Endothelial cell of umbilical vein (primary cell): ENCODE results near the gene FHOD3.

Experiments used
- CTCF ChIP-seq, 2 donors: IDR thresholded peaks; 1 replicate in 1 of 2; 2 replicates in 1 of 2; pipeline ENCODE4 v1.5.1; 2011; ENCODE audit warnings: low read length in 2 of 2, mild to moderate bottlenecking in 2 of 2, moderate library complexity in 2 of 2, control low read depth in 1 of 2, inconsistent platforms in 1 of 2, low read depth in 1 of 2; ENCODE audit not compliant: insufficient read depth in 1 of 2; ENCODE audit errors: extremely low read depth in 1 of 2
- EZH2 ChIP-seq: IDR thresholded peaks from 2 replicates; pipeline ENCODE4 v1.6.1; 2012; ENCODE audit warnings: borderline replicate concordance, low read depth, mild to moderate bottlenecking, moderate library complexity, low read length, inconsistent platforms; ENCODE audit not compliant: severe bottlenecking
- MAX ChIP-seq: IDR thresholded peaks from 2 replicates; pipeline ENCODE4 v1.6.1; 2011; ENCODE audit not compliant: insufficient read depth, insufficient read length
- MYC ChIP-seq: IDR thresholded peaks from one replicate; pipeline ENCODE4 v1.6.1; 2011; ENCODE audit warnings: mild to moderate bottlenecking, low read depth, low read length
- POLR2A ChIP-seq: IDR thresholded peaks from 2 replicates; pipeline ENCODE4 v1.6.1; 2012; ENCODE audit warnings: low read depth, mild to moderate bottlenecking, control low read depth, low read length

GRCh38 chr18:36813824-36814223, 516.3 kb downstream of the FHOD3 start:
- no peak for TF ChIP-seq EZH2
- TF ChIP-seq POLR2A: no peak
- no peak for TF ChIP-seq MYC
- TF ChIP-seq CTCF (IDR thresholded peaks at IDR 0.05; ENCODE audit: extremely low read depth in 1 of 2, insufficient read depth in 1 of 2, low read depth in 1 of 2, low read length in 2 of 2): no peak
- no peak for TF ChIP-seq MAX
